Neural cell (in vitro differentiated cells): ENCODE results near the gene NT5DC3. TPM values are rescaled to one million over a fixed set of nuclear protein-coding genes. Genes with fewer than 3 reads are reported as not detected.

Experiments used
- H2AFZ ChIP-seq: fragments of 200-600, 300-800 bp; sonication (generic), shearing (Covaris generic); 2 replicates; pipeline ENCODE4 v1.6.0; 2014; ENCODE audit warnings: low read depth, mild to moderate bottlenecking, antibody characterized with exemption, low read length, moderate library complexity
- H3F3A ChIP-seq: fragments of 200-600 bp; shearing (Covaris generic); 2 replicates; pipeline ENCODE4 v1.6.1; 2016; ENCODE audit warnings: mild to moderate bottlenecking, moderate library complexity, mixed read lengths, antibody characterized with exemption, low read length; ENCODE audit not compliant: insufficient read depth, poor library complexity, severe bottlenecking
- H3K27ac ChIP-seq: fragments of 200-600, 300-800 bp; sonication (generic), shearing (Covaris generic); 2 replicates; pipeline ENCODE4 v1.5.1; 2014; ENCODE audit warnings: mild to moderate bottlenecking, low read length, moderate library complexity
- H3K27me3 ChIP-seq: fragments of 300-800, 200-600 bp; sonication (generic), shearing (Covaris generic); 2 replicates; pipeline ENCODE4 v1.6.0; 2014; ENCODE audit warnings: mild to moderate bottlenecking, low read depth, low read length, moderate library complexity; ENCODE audit not compliant: insufficient read depth
- H3K36me3 ChIP-seq: fragments of 300-800, 200-600 bp; sonication (generic), shearing (Covaris generic); 2 replicates; pipeline ENCODE4 v1.5.1; 2014; ENCODE audit warnings: mild to moderate bottlenecking, antibody characterized with exemption, low read length, moderate library complexity; ENCODE audit not compliant: insufficient read depth
- H3K4me2 ChIP-seq: fragments of 300-800, 200-600 bp; sonication (generic), shearing (Covaris generic); 2 replicates; pipeline ENCODE4 v1.6.0; 2014; ENCODE audit warnings: mild to moderate bottlenecking, low read length
- H3K4me3 ChIP-seq: fragments of 300-800, 200-600 bp; sonication (generic), shearing (Covaris generic); 2 replicates; pipeline ENCODE4 v1.5.1; 2014; ENCODE audit warnings: mild to moderate bottlenecking, low read length, moderate library complexity
- H3K79me2 ChIP-seq: fragments of 200-600 bp; shearing (Covaris generic); replicated peaks from 2 replicates; pipeline ENCODE4 v1.6.0; 2014; ENCODE audit warnings: mild to moderate bottlenecking, low read length, moderate library complexity; ENCODE audit not compliant: insufficient read depth
- H3K9ac ChIP-seq: fragments of 300-800, 200-600 bp; sonication (generic), shearing (Covaris generic); 2 replicates; pipeline ENCODE4 v1.6.1; 2016; ENCODE audit warnings: mild to moderate bottlenecking, low read length, mixed read lengths
- H3K9me2 ChIP-seq: fragments of 200-600 bp; shearing (Covaris generic); 2 replicates; pipeline ENCODE4 v1.6.1; 2016; ENCODE audit warnings: mild to moderate bottlenecking, low read length, mixed read lengths; ENCODE audit not compliant: insufficient read depth
- H3K9me3 ChIP-seq: fragments of 200-600, 300-800 bp; sonication (generic), shearing (Covaris generic); 2 replicates; pipeline ENCODE4 v1.6.1; 2016; ENCODE audit warnings: mild to moderate bottlenecking, mixed run types, low read length, moderate library complexity, mixed read lengths
- H4K20me1 ChIP-seq: fragments of 200-600 bp; shearing (Covaris generic); 2 replicates; pipeline ENCODE4 v1.6.1; 2016; ENCODE audit warnings: mild to moderate bottlenecking, mixed run types; ENCODE audit not compliant: insufficient read depth
- CTCF ChIP-seq: fragments of 450-650 bp; IDR thresholded peaks from 2 replicates; pipeline ENCODE4 v1.5.1; 2014; ENCODE audit warnings: antibody characterized with exemption, mild to moderate bottlenecking, moderate library complexity; ENCODE audit not compliant: poor library complexity, severe bottlenecking
- EP300 ChIP-seq: fragments of 450-650 bp; conservative IDR thresholded peaks from 2 replicates; pipeline ENCODE4 v1.6.1; 2014; ENCODE audit warnings: antibody characterized with exemption, mild to moderate bottlenecking, moderate library complexity; ENCODE audit not compliant: poor library complexity, severe bottlenecking
- EZH2 ChIP-seq: fragments of 200-600, 300-800 bp; shearing (Covaris generic), sonication (generic); IDR thresholded peaks from 2 replicates; pipeline ENCODE4 v1.6.1; 2014; ENCODE audit warnings: antibody characterized with exemption, low read length, borderline replicate concordance, mild to moderate bottlenecking; ENCODE audit not compliant: insufficient read depth, poor library complexity, severe bottlenecking
- MXI1 ChIP-seq: fragments of 450-650 bp; conservative IDR thresholded peaks from 2 replicates; pipeline ENCODE4 v1.6.1; 2014; ENCODE audit warnings: antibody characterized with exemption, mild to moderate bottlenecking; ENCODE audit not compliant: poor library complexity, severe bottlenecking
- POLR2AphosphoS5 ChIP-seq: IDR thresholded peaks from 2 replicates; pipeline ENCODE4 v1.6.1; 2012
- RAD21 ChIP-seq: fragments of 450-650 bp; conservative IDR thresholded peaks from 2 replicates; pipeline ENCODE4 v1.6.1; 2014; ENCODE audit warnings: antibody characterized with exemption, mild to moderate bottlenecking, moderate library complexity
- REST ChIP-seq: IDR thresholded peaks from 2 replicates; pipeline ENCODE4 v1.6.1; 2012; ENCODE audit warnings: borderline replicate concordance
- SMC3 ChIP-seq: fragments of 450-650 bp; conservative IDR thresholded peaks from 2 replicates; pipeline ENCODE4 v1.6.1; 2014; ENCODE audit warnings: antibody characterized with exemption, mild to moderate bottlenecking, moderate library complexity; ENCODE audit not compliant: poor library complexity
- TAF1 ChIP-seq: IDR thresholded peaks from 2 replicates; pipeline ENCODE4 v1.6.1; 2012; ENCODE audit warnings: low read depth
- polyA plus RNA-seq: library from polyadenylated mRNA; depleted of rRNA; stranded (reverse); fragments of >200 nt; gene quantifications from 2 replicates; pipeline ENCODE4 v1.2.3, GENCODE V29; 2014

The NT5DC3 gene
- polyA plus RNA-seq, 1 donor from 2014 or later: 4.0 TPM

- H3K79me2 ChIP-seq: no peaks in the 10 kb centered on the region
- H3K9me3 ChIP-seq: no peaks in the 10 kb centered on the region
- TF ChIP-seq REST (no peak), EP300 (no peak)
- no peak overlapping the region for H3K4me3 ChIP-seq
- H3K36me3 ChIP-seq: no peaks in the 10 kb centered on the region
- no peaks in the 10 kb centered on the region for H4K20me1 ChIP-seq
- H2AFZ ChIP-seq: no peak overlapping the region
- H3K27ac ChIP-seq: no peak overlapping the region
- H3K9ac ChIP-seq: no peak overlapping the region
- no peaks in the 10 kb centered on the region for H3F3A ChIP-seq
- H3K9me2 ChIP-seq: no peaks in the 10 kb centered on the region
- no peaks in the 10 kb centered on the region for H3K27me3 ChIP-seq
- no peak overlapping the region for H3K4me2 ChIP-seq
Observed at GRCh38 chr12:103820881-103821489, 20.0 kb downstream of the NT5DC3 start.

GRCh38 chr12:103820361-103820760 lies 20.7 kb downstream of the NT5DC3 start:
- Histone ChIP-seq H3K9ac (no peak overlapping the region), H3K9me2 (no peaks in the 10 kb centered on the region), H3K36me3 (no peaks in the 10 kb centered on the region), H3K79me2 (no peaks in the 10 kb centered on the region), H3K27ac (no peak overlapping the region), H3K4me2 (no peak overlapping the region), H2AFZ (no peak overlapping the region), H3F3A (no peaks in the 10 kb centered on the region), H4K20me1 (no peaks in the 10 kb centered on the region), H3K27me3 (no peaks in the 10 kb centered on the region), H3K4me3 (no peak overlapping the region), H3K9me3 (no peaks in the 10 kb centered on the region)
- TF ChIP-seq CTCF (no peak), REST (no peak)

GRCh38 chr12:103819892-103820291 lies 21.1 kb downstream of the NT5DC3 start:
- no peak overlapping the region for H2AFZ ChIP-seq
- no peaks in the 10 kb centered on the region for H4K20me1 ChIP-seq
- H3K4me2 ChIP-seq: no peak overlapping the region
- H3K79me2 ChIP-seq: no peaks in the 10 kb centered on the region
- no peaks in the 10 kb centered on the region for H3K9me2 ChIP-seq
- no peak overlapping the region for H3K27ac ChIP-seq
- H3F3A ChIP-seq: no peaks in the 10 kb centered on the region
- H3K36me3 ChIP-seq: no peaks in the 10 kb centered on the region
- no peaks in the 10 kb centered on the region for H3K27me3 ChIP-seq
- no peak overlapping the region for H3K9ac ChIP-seq
- no peak overlapping the region for H3K4me3 ChIP-seq
- H3K9me3 ChIP-seq: no peaks in the 10 kb centered on the region
- TF ChIP-seq CTCF (no peak), MXI1 (no peak), EP300 (no peak), EZH2 (no peak), TAF1 (no peak), RAD21 (no peak), SMC3 (no peak), POLR2AphosphoS5 (no peak)
